Left lung (tissue), 10 donors: ENCODE measurements around the gene ANKMY2. TPM values are rescaled to one million over a fixed set of nuclear protein-coding genes. Genes with fewer than 3 reads are reported as not detected.
A peak's percentile ranks its signal among the peaks of the same experiment; 100 is the strongest.
"Not testable (repeated sequence)": the region's sequence is repeated elsewhere in the genome, so short reads cannot be mapped to it uniquely, and the experiment has no call there.

Experiments
- ATAC-seq: fragments of 200-7000 bp; cut with Tn5 transposase; one replicate; pipeline ENCODE4 v1.9.1; 2020; ENCODE audit warnings: moderate library complexity
- DNase-seq, 4 donors: peaks; one replicate each; pipeline ENCODE4 v3.0.0-alpha.2; 2013 to 2020
- H3K27ac ChIP-seq, 2 donors: fragments of 200-600 bp; sonication (generic) in 1 of 2; one replicate each; pipeline versions ENCODE4 v1.5.0 to v1.8.0; 2020 to 2021
- H3K27me3 ChIP-seq, 2 donors: fragments of 200-600 bp; sonication (generic) in 1 of 2; one replicate each; pipeline versions ENCODE4 v1.5.0 to v1.8.0; 2020 to 2021
- H3K36me3 ChIP-seq, 2 donors: fragments of 200-600 bp; sonication (generic) in 1 of 2; one replicate each; pipeline versions ENCODE4 v1.5.0 to v1.8.0; 2020 to 2021
- H3K4me1 ChIP-seq, 2 donors: fragments of 200-600 bp; one replicate each; pipeline ENCODE4 v1.8.0; 2021
- H3K4me3 ChIP-seq, 2 donors: fragments of 200-600 bp; sonication (generic) in 1 of 2; one replicate each; pipeline versions ENCODE4 v1.5.0 to v1.8.0; 2020 to 2021; ENCODE audit warnings: mild to moderate bottlenecking in 1 of 2
- H3K9me3 ChIP-seq, 2 donors: fragments of 200-600 bp; sonication (generic) in 1 of 2; one replicate each; pipeline versions ENCODE4 v1.5.0 to v1.8.0; 2020 to 2021
- CTCF ChIP-seq, 2 donors: fragments of 200-600 bp; sonication (generic) in 1 of 2; IDR thresholded peaks; one replicate each; pipeline versions ENCODE4 v1.5.0 to v1.8.0; 2021; ENCODE audit warnings: antibody characterized with exemption in 2 of 2
- intact Hi-C, 2 donors: fragments of 100-400 bp; cut with DNase I; formaldehyde crosslinking; loops; one replicate each; pipeline versions ENCODE4 v1.11.2 to v1.14.2; 2022
- polyA plus RNA-seq, 6 donors: library from polyadenylated mRNA; unstranded; fragments of 120-200 nt; gene quantifications; one replicate each; pipeline ENCODE4 v1.2.1, GENCODE V29; 2013; ENCODE audit not compliant: insufficient read length in 6 of 6
- total RNA-seq, 2 donors: library from RNA; stranded (reverse); fragmentation: NEBNext Ultra II Directional; extraction: Animal tissue kit (Norgen Biotek cat#: 25700); gene quantifications; one replicate each; pipeline ENCODE4 v1.2.1, GENCODE V29; 2021
- donor health status: DM: no; HTN: yes; CAD: no.
- donor health status: DM: no; HTN: no; CAD: no.

Gene ANKMY2
- total and polyA plus RNA-seq, 8 donors = 11.8 to 40.7 (median 34.6) TPM

GRCh38 chr7:16660702-16661464, 15.3 kb upstream of the ANKMY2 start:
- intact Hi-C loops = no loop called here
- Histone ChIP-seq H3K9me3 (no peaks in the 10 kb centered on the region), H3K27me3 (no peaks in the 10 kb centered on the region), H3K4me1 (peaks cover 0 to 11% of the 10 kb centered on the region in 2 donors), H3K27ac (no peak overlapping the region), H3K36me3 (peaks cover 0 to 4% of the 10 kb centered on the region in 2 donors), H3K4me3 (no peak overlapping the region)
- DNase-seq = no peak
- ATAC-seq = peak; percentile 90
- no peak for TF ChIP-seq CTCF (IDR thresholded peaks at IDR 0.05)

GRCh38 chr7:16659854-16660497, 14.4 kb upstream of the ANKMY2 start:
- peaks cover 0 to 11% of the 10 kb centered on the region in 2 donors for H3K4me1 ChIP-seq
- H3K9me3 ChIP-seq, H3K27me3 ChIP-seq, intact Hi-C loops, DNase-seq, H3K4me3 ChIP-seq, ATAC-seq, H3K27ac ChIP-seq, H3K36me3 ChIP-seq: not testable (repeated sequence)

- Histone ChIP-seq H3K27ac (no peak overlapping the region), H3K27me3 (no peaks in the 10 kb centered on the region), H3K9me3 (no peaks in the 10 kb centered on the region), H3K4me1 (peaks cover 0 to 21% of the 10 kb centered on the region in 2 donors), H3K4me3 (no peak overlapping the region), H3K36me3 (no peaks in the 10 kb centered on the region)
- intact Hi-C loops = no loop called here
- TF ChIP-seq CTCF (IDR thresholded peaks at IDR 0.05) = no peak
- ATAC-seq (peak; percentile 38), DNase-seq (no peak)
These were observed 12.2 kb upstream of the ANKMY2 start for GRCh38 chr7:16657656-16658279.

- no peaks in the 10 kb centered on the region for H3K27me3 ChIP-seq
- DNase-seq (no peak), ATAC-seq (no peak)
- H3K4me1 ChIP-seq = peaks cover 0 to 28% of the 10 kb centered on the region in 2 donors
- no peak overlapping the region for H3K4me3 ChIP-seq
- TF ChIP-seq CTCF (IDR thresholded peaks at IDR 0.05) = no peak
- no peaks in the 10 kb centered on the region for H3K9me3 ChIP-seq
- H3K36me3 ChIP-seq = no peaks in the 10 kb centered on the region
- H3K27ac ChIP-seq = no peak overlapping the region
- intact Hi-C loops = no loop called here
These were observed 10.6 kb upstream of the ANKMY2 start for GRCh38 chr7:16656141-16656540.

- Histone ChIP-seq H3K36me3 (no peaks in the 10 kb centered on the region), H3K4me3 (no peak overlapping the region), H3K4me1 (peaks cover 3 to 29% of the 10 kb centered on the region in 2 donors), H3K27me3 (no peaks in the 10 kb centered on the region), H3K9me3 (no peaks in the 10 kb centered on the region), H3K27ac (no peak overlapping the region)
- intact Hi-C loops = no loop called here
- ATAC-seq (no peak), DNase-seq (no peak)
- no peak for TF ChIP-seq CTCF (IDR thresholded peaks at IDR 0.05)
These were observed 9.8 kb upstream of the ANKMY2 start for GRCh38 chr7:16655394-16655793.
